Measurements from ENCODE around the gene CNGA2. TPM values are rescaled to one million over a fixed set of nuclear protein-coding genes. Genes with fewer than 3 reads are reported as not detected.

The CNGA2 gene
- total and polyA plus RNA-seq, 2 donors (not counting 3 experiments of a cell fraction or from before 2014, with no cell fraction given) = not detected

- no peak for DNase-seq (ENCODE audit: low read depth, low spot score)
- no peaks in the 10 kb centered on the region for H4K20me1 ChIP-seq (replicated peaks; ENCODE audit: control insufficient read depth, extremely low read depth, insufficient read depth, low read length)
- no peak overlapping the region for H3K9ac ChIP-seq (replicated peaks; ENCODE audit: extremely low read depth, insufficient read depth, low read length)
- ChIA-PET POLR2A (no interaction called here), CTCF (no interaction called here)
- no peaks in the 10 kb centered on the region for H3K9me3 ChIP-seq (replicated peaks; ENCODE audit: control insufficient read depth, insufficient read depth, low read length)
- FAIRE-seq = no peak
- no peak overlapping the region for H2AFZ ChIP-seq (ENCODE audit: low read depth, low read length)
- no peak overlapping the region for H3K4me2 ChIP-seq (ENCODE audit: insufficient read depth, low read length)
- H3K27ac ChIP-seq (ENCODE audit: insufficient read depth, low read depth, low read length) = no peak overlapping the region
- no TSS peak for BruUV-seq (replicated peaks)
- no peaks in the 10 kb centered on the region for H3K9me1 ChIP-seq (replicated peaks; ENCODE audit: control insufficient read depth, extremely low read depth, insufficient read depth, low read length)
- H3K36me3 ChIP-seq (ENCODE audit: control insufficient read depth in 2 of 2, extremely low read depth in 1 of 2, insufficient read depth in 2 of 2, low read length in 2 of 2) = no peaks in the 10 kb centered on the region
- intact Hi-C loops (cut with micrococcal nuclease) = no loop called here
- dilution Hi-C loops (cut with MboI; ENCODE audit: extremely low pct_ligation_motif_present, low sequenced_read_pairs) = no loop called here
- H3K4me1 ChIP-seq (ENCODE audit: control insufficient read depth, extremely low read depth, insufficient read depth, low read length) = no peaks in the 10 kb centered on the region
- no peaks in the 10 kb centered on the region for H3K27me3 ChIP-seq (ENCODE audit: control insufficient read depth in 2 of 2, insufficient read depth in 2 of 2, low read length in 2 of 2)
- H3K79me2 ChIP-seq (ENCODE audit: control insufficient read depth, insufficient read depth, low read length) = no peaks in the 10 kb centered on the region
- TF ChIP-seq POLR2A (IDR thresholded peaks at IDR 0.05; ENCODE audit: low read depth, low read length) = no peak
- TF ChIP-seq, protein P1, sequence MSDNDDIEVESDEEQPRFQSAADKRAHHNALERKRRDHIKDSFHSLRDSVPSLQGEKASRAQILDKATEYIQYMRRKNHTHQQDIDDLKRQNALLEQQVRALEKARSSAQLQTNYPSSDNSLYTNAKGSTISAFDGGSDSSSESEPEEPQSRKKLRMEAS (IDR thresholded peaks at IDR 0.05; ENCODE audit: insufficient read depth, insufficient read length) = no peak
- TF ChIP-seq FOS (IDR thresholded peaks at IDR 0.05; ENCODE audit: borderline replicate concordance, insufficient read depth, low read length) = no peak
- TF ChIP-seq, protein P2, sequence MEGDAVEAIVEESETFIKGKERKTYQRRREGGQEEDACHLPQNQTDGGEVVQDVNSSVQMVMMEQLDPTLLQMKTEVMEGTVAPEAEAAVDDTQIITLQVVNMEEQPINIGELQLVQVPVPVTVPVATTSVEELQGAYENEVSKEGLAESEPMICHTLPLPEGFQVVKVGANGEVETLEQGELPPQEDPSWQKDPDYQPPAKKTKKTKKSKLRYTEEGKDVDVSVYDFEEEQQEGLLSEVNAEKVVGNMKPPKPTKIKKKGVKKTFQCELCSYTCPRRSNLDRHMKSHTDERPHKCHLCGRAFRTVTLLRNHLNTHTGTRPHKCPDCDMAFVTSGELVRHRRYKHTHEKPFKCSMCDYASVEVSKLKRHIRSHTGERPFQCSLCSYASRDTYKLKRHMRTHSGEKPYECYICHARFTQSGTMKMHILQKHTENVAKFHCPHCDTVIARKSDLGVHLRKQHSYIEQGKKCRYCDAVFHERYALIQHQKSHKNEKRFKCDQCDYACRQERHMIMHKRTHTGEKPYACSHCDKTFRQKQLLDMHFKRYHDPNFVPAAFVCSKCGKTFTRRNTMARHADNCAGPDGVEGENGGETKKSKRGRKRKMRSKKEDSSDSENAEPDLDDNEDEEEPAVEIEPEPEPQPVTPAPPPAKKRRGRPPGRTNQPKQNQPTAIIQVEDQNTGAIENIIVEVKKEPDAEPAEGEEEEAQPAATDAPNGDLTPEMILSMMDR (IDR thresholded peaks at IDR 0.05; ENCODE audit: extremely low read depth in 1 of 2, insufficient read depth in 1 of 2, low read depth in 1 of 2, low read length in 2 of 2) = no peak
- no peak for TF ChIP-seq JUN (IDR thresholded peaks at IDR 0.05; ENCODE audit: borderline replicate concordance, insufficient read depth, insufficient read length, low read depth)
- no peak for TF ChIP-seq EZH2 (IDR thresholded peaks at IDR 0.05; ENCODE audit: borderline replicate concordance, low read depth, low read length, severe bottlenecking)
- no peak for TF ChIP-seq POLR2AphosphoS5 (IDR thresholded peaks at IDR 0.05; ENCODE audit: insufficient read depth, low read depth, low read length)
- no peak for TF ChIP-seq MYC (IDR thresholded peaks at IDR 0.05; ENCODE audit: low read depth, low read length)
- no peak for TF ChIP-seq GATA2 (IDR thresholded peaks at IDR 0.05; ENCODE audit: insufficient read depth, insufficient read length, low read depth, low read length)
- no peak overlapping the region for H3K4me3 ChIP-seq (replicated peaks in 1 of 3; ENCODE audit: insufficient read depth in 1 of 3, low read depth in 1 of 3, low read length in 3 of 3)
Measured at GRCh38 chrX:151702741-151703340, 31.7 kb upstream of the CNGA2 start.
